GM23338 (cell line): ENCODE results near the gene MKNK2. TPM values are rescaled to one million over a fixed set of nuclear protein-coding genes. Genes with fewer than 3 reads are reported as not detected.

ENCODE experiments used
- polyA plus RNA-seq: library from polyadenylated mRNA; unstranded; fragments of >200 nt; fragmentation: Nextera tagmentation; extraction: Ambion mirVana; gene quantifications from 2 replicates; pipeline ENCODE4 v1.2.1, GENCODE V29; 2016
- small RNA-seq: library from RNA; depleted of rRNA; stranded (forward); fragments of <200 nt; gene quantifications from one replicate; pipeline ENCODE3, GENCODE V24; 2014; ENCODE audit warnings: low replicate concordance
- total RNA-seq: library from RNA; depleted of rRNA; stranded (reverse); fragments of >200 nt; shearing (Covaris generic); gene quantifications from 2 replicates; pipeline ENCODE4 v1.2.3, GENCODE V29; 2014; rRNA removed

MKNK2 gene
- total and polyA plus RNA-seq, 2 experiments from 2014 or later: 71.0 to 159 TPM

Small RNA genes lying within 50 kb of the gene (small RNA-seq; reads per million reads assigned to genes)
- gene AC007136.1: not detected

Other genes with a start within 250 kb of the MKNK2 start
- 2.8 and 6.0 TPM in 2 replicates for gene ATP8B3, start 239.0 kb downstream of the MKNK2 start, total RNA-seq
- gene ATP8B3, start 239.0 kb downstream of the MKNK2 start, polyA plus RNA-seq: 1.7 and 2.1 TPM in 2 replicates
- 28.4 and 90.1 TPM in 2 replicates for gene REXO1, start 202.8 kb downstream of the MKNK2 start, total RNA-seq
- 20.2 and 23.5 TPM in 2 replicates for gene REXO1, start 202.8 kb downstream of the MKNK2 start, polyA plus RNA-seq
- gene KLF16, start 187.7 kb downstream of the MKNK2 start, total RNA-seq: 20.2 and 22.0 TPM in 2 replicates
- gene KLF16, start 187.7 kb downstream of the MKNK2 start, polyA plus RNA-seq: 8.9 and 12.3 TPM in 2 replicates
- 68.8 and 99.9 TPM in 2 replicates for gene ABHD17A, start 165.7 kb downstream of the MKNK2 start, total RNA-seq
- gene ABHD17A, start 165.7 kb downstream of the MKNK2 start, polyA plus RNA-seq: 34.2 and 37.1 TPM in 2 replicates
- 10.6 and 12.4 TPM in 2 replicates for gene ADAT3, start 145.8 kb downstream of the MKNK2 start, total RNA-seq
- 7.8 and 7.9 TPM in 2 replicates for gene ADAT3, start 145.8 kb downstream of the MKNK2 start, polyA plus RNA-seq
- 87.0 and 106 TPM in 2 replicates for gene SCAMP4, start 145.8 kb downstream of the MKNK2 start, total RNA-seq
- 35.5 and 39.4 TPM in 2 replicates for gene SCAMP4, start 145.8 kb downstream of the MKNK2 start, polyA plus RNA-seq
- gene CSNK1G2, start 110.1 kb downstream of the MKNK2 start, total RNA-seq: 113 and 147 TPM in 2 replicates
- gene CSNK1G2, start 110.1 kb downstream of the MKNK2 start, polyA plus RNA-seq: 39.6 and 55.9 TPM in 2 replicates
- gene BTBD2, start 35.5 kb downstream of the MKNK2 start, total RNA-seq: 106 and 130 TPM in 2 replicates
- 23.8 and 27.2 TPM in 2 replicates for gene BTBD2, start 35.5 kb downstream of the MKNK2 start, polyA plus RNA-seq
- 5.9 and 9.4 TPM in 2 replicates for gene MOB3A, start 45.1 kb upstream of the MKNK2 start, total RNA-seq
- gene MOB3A, start 45.1 kb upstream of the MKNK2 start, polyA plus RNA-seq: 2.9 TPM in 2 replicates
- gene IZUMO4, start 45.7 kb upstream of the MKNK2 start, total RNA-seq: 2.2 and 2.6 TPM in 2 replicates
- gene IZUMO4, start 45.7 kb upstream of the MKNK2 start, polyA plus RNA-seq: 0.57 and 0.82 TPM in 2 replicates
- gene AP3D1, start 100.3 kb upstream of the MKNK2 start, total RNA-seq: 205 and 236 TPM in 2 replicates
- 101 and 117 TPM in 2 replicates for gene AP3D1, start 100.3 kb upstream of the MKNK2 start, polyA plus RNA-seq
- gene DOT1L, start 112.7 kb upstream of the MKNK2 start, total RNA-seq: 23.4 and 40.6 TPM in 2 replicates
- 25.5 and 31.0 TPM in 2 replicates for gene DOT1L, start 112.7 kb upstream of the MKNK2 start, polyA plus RNA-seq
- gene PLEKHJ1, start 185.1 kb upstream of the MKNK2 start, total RNA-seq: 175 and 210 TPM in 2 replicates
- gene PLEKHJ1, start 185.1 kb upstream of the MKNK2 start, polyA plus RNA-seq: 142 and 146 TPM in 2 replicates
- gene SF3A2, start 185.6 kb upstream of the MKNK2 start, total RNA-seq: 79.1 and 128 TPM in 2 replicates
- 67.7 and 76.0 TPM in 2 replicates for gene SF3A2, start 185.6 kb upstream of the MKNK2 start, polyA plus RNA-seq
- 2.6 and 6.8 TPM in 2 replicates for gene AMH, start 198.1 kb upstream of the MKNK2 start, total RNA-seq
- gene AMH, start 198.1 kb upstream of the MKNK2 start, polyA plus RNA-seq: 1.4 and 1.9 TPM in 2 replicates
- 2.4 and 4.5 TPM in 2 replicates for gene JSRP1, start 205.2 kb upstream of the MKNK2 start, total RNA-seq
- 3.1 and 3.7 TPM in 2 replicates for gene JSRP1, start 205.2 kb upstream of the MKNK2 start, polyA plus RNA-seq
- not detected in 2 replicates for gene PEAK3, start 230.9 kb upstream of the MKNK2 start, total RNA-seq
- gene PEAK3, start 230.9 kb upstream of the MKNK2 start, polyA plus RNA-seq: not detected in 2 replicates